Measurements from ENCODE around the gene PPP2R2C.

Gene PPP2R2C

DNA sequence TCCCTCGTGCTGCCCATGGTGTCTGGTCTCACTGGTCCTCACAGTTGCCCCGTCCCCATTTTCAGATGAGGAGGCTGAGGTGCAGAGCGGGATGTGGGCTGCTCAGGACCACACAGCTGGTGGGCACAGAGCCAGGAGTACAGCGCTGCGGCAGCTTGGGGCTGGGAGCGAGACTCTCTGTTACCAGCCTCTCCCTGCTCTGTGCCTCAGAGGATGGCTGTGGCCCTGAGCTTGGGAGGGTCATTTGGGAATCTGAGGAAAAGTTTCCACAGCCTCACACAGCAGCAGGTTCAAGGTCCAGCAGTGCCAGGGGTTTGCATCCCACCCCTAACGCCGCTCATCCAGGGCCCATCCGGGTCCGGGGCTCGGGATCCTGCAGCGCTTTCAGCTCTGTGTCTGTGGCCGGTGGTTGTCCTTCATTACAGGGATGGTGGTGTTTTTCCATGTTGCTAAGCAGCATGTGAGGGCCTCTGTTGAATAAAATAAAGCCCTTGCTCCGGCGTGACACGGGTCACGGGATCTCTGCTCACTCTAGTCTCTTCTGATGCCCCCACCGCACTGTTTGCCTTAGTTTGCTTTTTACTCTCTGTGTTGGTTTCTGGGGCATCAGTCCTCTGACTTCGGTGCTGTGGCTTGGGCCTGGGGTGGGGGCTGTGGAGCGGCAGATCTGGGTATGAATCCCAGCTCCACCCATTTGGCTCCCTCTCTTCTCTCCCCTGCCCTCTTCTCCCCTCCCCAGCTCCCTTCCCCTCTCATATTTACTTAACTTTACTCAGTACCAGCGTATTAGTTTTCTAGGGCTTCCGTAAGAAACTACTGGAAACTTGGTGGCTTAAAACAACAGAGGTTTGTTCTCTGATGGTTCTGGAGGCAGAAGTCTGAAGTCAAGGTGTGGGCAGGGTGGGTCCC lies 196.3 kb downstream of the PPP2R2C start:
- H3K4me1 Mint-ChIP-seq = peaks cover 53% of the 10 kb centered on the region
- peak overlapping the region; percentile 59 for H3K27ac Mint-ChIP-seq
- no peak for DNase-seq
- no peak overlapping the region for H3K4me3 Mint-ChIP-seq
- no peaks in the 10 kb centered on the region for H3K9me3 Mint-ChIP-seq
- no peaks in the 10 kb centered on the region for H3K36me3 Mint-ChIP-seq (ENCODE audit: low read depth)
- H3K27me3 Mint-ChIP-seq (ENCODE audit: low read depth, poor library complexity) = peaks cover under 1% of the 10 kb centered on the region
- TF ChIP-seq, protein P1, sequence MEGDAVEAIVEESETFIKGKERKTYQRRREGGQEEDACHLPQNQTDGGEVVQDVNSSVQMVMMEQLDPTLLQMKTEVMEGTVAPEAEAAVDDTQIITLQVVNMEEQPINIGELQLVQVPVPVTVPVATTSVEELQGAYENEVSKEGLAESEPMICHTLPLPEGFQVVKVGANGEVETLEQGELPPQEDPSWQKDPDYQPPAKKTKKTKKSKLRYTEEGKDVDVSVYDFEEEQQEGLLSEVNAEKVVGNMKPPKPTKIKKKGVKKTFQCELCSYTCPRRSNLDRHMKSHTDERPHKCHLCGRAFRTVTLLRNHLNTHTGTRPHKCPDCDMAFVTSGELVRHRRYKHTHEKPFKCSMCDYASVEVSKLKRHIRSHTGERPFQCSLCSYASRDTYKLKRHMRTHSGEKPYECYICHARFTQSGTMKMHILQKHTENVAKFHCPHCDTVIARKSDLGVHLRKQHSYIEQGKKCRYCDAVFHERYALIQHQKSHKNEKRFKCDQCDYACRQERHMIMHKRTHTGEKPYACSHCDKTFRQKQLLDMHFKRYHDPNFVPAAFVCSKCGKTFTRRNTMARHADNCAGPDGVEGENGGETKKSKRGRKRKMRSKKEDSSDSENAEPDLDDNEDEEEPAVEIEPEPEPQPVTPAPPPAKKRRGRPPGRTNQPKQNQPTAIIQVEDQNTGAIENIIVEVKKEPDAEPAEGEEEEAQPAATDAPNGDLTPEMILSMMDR (IDR thresholded peaks at IDR 0.05) = no peak

DNA sequence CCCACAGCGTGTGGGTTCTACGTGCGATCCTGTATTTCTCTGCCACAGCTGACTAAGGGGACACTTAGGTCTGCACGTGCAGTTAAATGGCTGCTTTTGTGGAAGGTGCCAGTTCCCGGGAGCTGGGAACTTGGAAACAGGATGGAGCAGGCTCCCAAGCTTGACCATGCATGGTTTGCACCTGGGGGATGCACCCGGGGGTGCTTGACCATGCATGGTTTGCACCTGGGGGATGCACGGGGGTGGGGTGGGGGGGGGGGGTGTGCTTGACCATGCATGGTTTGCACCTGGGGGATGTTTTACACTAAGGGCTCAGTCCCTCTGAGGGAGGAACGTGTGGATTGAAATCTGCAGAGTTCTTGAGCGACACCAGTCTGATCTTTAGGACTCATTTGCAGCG lies 197.1 kb downstream of the PPP2R2C start:
- no peaks in the 10 kb centered on the region for H3K9me3 Mint-ChIP-seq
- peaks cover 6% of the 10 kb centered on the region for H3K27me3 Mint-ChIP-seq (ENCODE audit: low read depth, poor library complexity)
- TF ChIP-seq, protein P1 (IDR thresholded peaks at IDR 0.05) = no peak
- H3K4me3 Mint-ChIP-seq = no peak overlapping the region
- no peak for DNase-seq
- no peaks in the 10 kb centered on the region for H3K36me3 Mint-ChIP-seq (ENCODE audit: low read depth)
- peaks cover 53% of the 10 kb centered on the region for H3K4me1 Mint-ChIP-seq
- no peak overlapping the region for H3K27ac Mint-ChIP-seq

DNA sequence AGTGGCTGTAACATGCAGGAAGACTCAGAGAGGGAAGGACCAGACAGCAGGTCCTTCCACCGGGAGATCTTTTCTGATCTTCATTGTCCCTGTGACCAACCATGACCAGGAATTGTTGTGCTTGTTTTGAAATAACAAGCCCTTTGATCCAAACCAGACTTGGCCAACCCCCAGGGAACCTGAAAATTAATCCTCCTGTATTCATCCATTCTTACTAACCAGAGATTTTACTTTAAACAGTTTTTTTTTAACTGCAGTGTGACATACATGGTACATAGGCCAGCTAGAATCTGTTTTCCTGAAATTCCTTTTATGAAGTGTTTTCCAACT lies 198.8 kb downstream of the PPP2R2C start:
- H3K4me1 Mint-ChIP-seq = peaks cover 61% of the 10 kb centered on the region
- no peaks in the 10 kb centered on the region for H3K36me3 Mint-ChIP-seq (ENCODE audit: low read depth)
- H3K27ac Mint-ChIP-seq = peak overlapping the region; percentile 57
- DNase-seq = no peak
- no peak overlapping the region for H3K4me3 Mint-ChIP-seq
- no peaks in the 10 kb centered on the region for H3K9me3 Mint-ChIP-seq
- peaks cover 11% of the 10 kb centered on the region for H3K27me3 Mint-ChIP-seq (ENCODE audit: low read depth, poor library complexity)
- TF ChIP-seq, protein P1 (IDR thresholded peaks at IDR 0.05) = no peak

DNA sequence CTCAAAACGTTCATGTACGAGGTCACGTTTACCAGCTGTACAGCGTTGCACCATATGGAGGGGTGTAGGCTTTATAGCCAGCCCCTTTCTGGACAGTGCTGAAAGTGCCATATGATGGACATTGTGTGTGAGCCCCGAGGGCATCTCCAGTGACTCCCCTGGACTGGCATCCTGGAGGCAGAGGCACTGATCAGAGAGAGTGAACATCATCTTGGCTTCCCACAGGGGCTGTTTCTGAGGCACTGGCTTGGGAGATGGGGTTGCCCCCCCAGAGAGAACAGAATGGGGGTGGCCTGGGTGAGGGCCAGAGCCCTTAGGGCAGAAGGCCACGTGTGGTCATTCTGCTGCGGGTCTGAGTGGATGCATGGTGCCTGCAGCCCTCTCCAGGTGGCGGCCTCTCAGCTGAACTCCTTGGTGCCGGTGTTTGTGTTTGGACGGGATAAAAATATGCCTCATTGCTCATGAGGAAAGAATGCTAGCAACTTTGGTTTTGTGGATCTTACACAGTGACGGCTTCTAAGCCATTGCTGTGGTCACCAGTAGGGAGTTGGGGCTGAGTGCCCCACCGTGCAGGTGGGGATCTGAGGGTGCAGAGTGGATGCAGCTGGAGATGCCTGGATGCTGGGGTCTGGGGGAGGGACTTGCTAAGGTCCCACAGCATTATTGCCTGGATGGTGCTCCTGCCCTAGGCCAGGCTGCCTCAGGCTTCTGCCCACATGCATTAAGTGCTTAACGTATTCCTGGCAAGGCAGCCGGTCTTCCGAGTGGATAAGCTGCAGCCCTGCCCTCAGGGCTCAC lies 199.4 kb downstream of the PPP2R2C start:
- H3K36me3 Mint-ChIP-seq (ENCODE audit: low read depth) = no peaks in the 10 kb centered on the region
- H3K4me1 Mint-ChIP-seq = peaks cover 61% of the 10 kb centered on the region
- DNase-seq = no peak
- peak overlapping the region; percentile 57 for H3K27ac Mint-ChIP-seq
- H3K4me3 Mint-ChIP-seq = no peak overlapping the region
- H3K9me3 Mint-ChIP-seq = no peaks in the 10 kb centered on the region
- peaks cover 16% of the 10 kb centered on the region for H3K27me3 Mint-ChIP-seq (ENCODE audit: low read depth, poor library complexity)
- TF ChIP-seq, protein P1 (IDR thresholded peaks at IDR 0.05) = no peak

DNA sequence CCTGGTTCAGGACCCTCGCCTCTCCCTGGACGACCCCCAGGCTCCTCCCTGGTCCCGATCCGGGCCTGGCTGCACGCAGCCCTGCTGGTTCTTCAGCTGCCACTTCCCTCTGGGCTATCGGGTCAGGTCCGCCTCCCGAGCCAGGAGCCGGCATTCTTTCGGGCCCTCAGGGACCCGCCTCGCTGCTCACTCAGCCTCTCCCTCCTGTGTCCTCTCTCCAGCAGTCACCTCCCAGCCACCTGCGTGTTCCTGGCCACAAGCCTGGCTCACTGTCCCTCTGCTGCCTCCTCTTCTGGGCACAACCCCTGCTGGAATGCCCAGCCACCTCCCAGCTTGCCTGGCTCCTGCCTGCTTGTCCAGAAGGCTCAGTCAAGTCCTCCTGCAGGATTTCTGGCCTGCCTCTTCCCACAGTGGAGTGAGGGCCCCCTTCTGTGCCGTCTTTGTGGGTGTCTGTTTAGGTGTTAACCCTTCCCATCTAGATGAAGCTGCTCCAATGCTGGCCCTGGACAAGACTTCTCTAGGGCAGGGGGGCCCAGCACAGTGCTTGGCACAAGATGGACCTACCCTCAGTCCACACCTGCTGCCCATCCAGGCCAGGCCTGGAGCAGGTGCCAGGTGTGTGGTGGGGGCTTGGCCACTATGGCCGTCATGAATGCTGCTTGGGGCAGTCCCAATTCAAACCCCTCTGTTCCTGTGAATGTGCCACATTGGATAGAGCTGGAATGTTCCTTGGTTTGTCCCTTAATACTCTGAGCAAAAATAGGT lies 200.5 kb downstream of the PPP2R2C start:
- Mint-ChIP-seq H3K36me3 (ENCODE audit: low read depth) (no peaks in the 10 kb centered on the region), H3K9me3 (no peaks in the 10 kb centered on the region), H3K4me3 (peak overlapping the region; percentile 71), H3K27ac (no peak overlapping the region), H3K4me1 (peaks cover 59% of the 10 kb centered on the region), H3K27me3 (ENCODE audit: low read depth, poor library complexity) (peaks cover 27% of the 10 kb centered on the region)
- DNase-seq = no peak
- TF ChIP-seq, protein P1 (IDR thresholded peaks at IDR 0.05) = no peak
